GM23338 (cell line): ENCODE measurements around the gene PPP2R2D. TPM values are rescaled to one million over a fixed set of nuclear protein-coding genes. Genes with fewer than 3 reads are reported as not detected.

ENCODE experiments used
- polyA plus RNA-seq: library from polyadenylated mRNA; unstranded; fragments of >200 nt; fragmentation: Nextera tagmentation; extraction: Ambion mirVana; gene quantifications from 2 replicates; pipeline ENCODE4 v1.2.1, GENCODE V29; 2016
- total RNA-seq: library from RNA; depleted of rRNA; stranded (reverse); fragments of >200 nt; shearing (Covaris generic); gene quantifications from 2 replicates; pipeline ENCODE4 v1.2.3, GENCODE V29; 2014; rRNA removed

PPP2R2D gene
- total and polyA plus RNA-seq, 2 experiments from 2014 or later: 28.8 to 33.7 TPM

Other genes with a start within 250 kb of the PPP2R2D start
- gene BNIP3, start 80.9 kb downstream of the PPP2R2D start, total RNA-seq: 48.8 and 75.0 TPM in 2 replicates
- gene BNIP3, start 80.9 kb downstream of the PPP2R2D start, polyA plus RNA-seq: 41.1 and 46.3 TPM in 2 replicates
- 0.47 and 1.2 TPM in 2 replicates for gene JAKMIP3, start 164.9 kb downstream of the PPP2R2D start, total RNA-seq
- 0.70 and 0.87 TPM in 2 replicates for gene JAKMIP3, start 164.9 kb downstream of the PPP2R2D start, polyA plus RNA-seq